GM12892 (cell line): Measurements from ENCODE around the gene TCERG1.

Experiments
- POLR2A ChIP-seq: IDR thresholded peaks from 2 replicates; pipeline ENCODE4 v1.6.1; 2011; ENCODE audit warnings: low read depth, low read length, control low read depth
- POLR2AphosphoS5 ChIP-seq: IDR thresholded peaks from 2 replicates; pipeline ENCODE4 v1.6.1; 2011; ENCODE audit warnings: low read depth, low read length, control low read depth
- TAF1 ChIP-seq: IDR thresholded peaks from 2 replicates; pipeline ENCODE4 v1.6.1; 2011; ENCODE audit warnings: low read depth, mild to moderate bottlenecking, control low read depth, low read length, borderline replicate concordance

- TF ChIP-seq POLR2A (no peak), TAF1 (no peak), POLR2AphosphoS5 (no peak)
Observed at GRCh38 chr5:146448783-146449519, 1.8 kb downstream of the TCERG1 start.
